HFF-Myc (cell line): ENCODE measurements around the gene DNAJC13.

Source experiments
- DNase-seq: peaks from one replicate; pipeline ENCODE4 v3.0.0-alpha.2; 2011; ENCODE audit warnings: low read depth; ENCODE audit errors: extremely low read depth
- H3K4me3 ChIP-seq: replicated peaks from 2 replicates; pipeline ENCODE4 v1.5.1; 2011; ENCODE audit warnings: low read depth, mild to moderate bottlenecking, control low read depth, low read length
- CTCF ChIP-seq: IDR thresholded peaks from 2 replicates; pipeline ENCODE4 v1.5.1; 2012; ENCODE audit warnings: mild to moderate bottlenecking, low read depth, low read length, control low read depth; ENCODE audit errors: missing control alignments

The DNAJC13 gene

GRCh38 chr3:132444383-132444782 is 27.1 kb downstream of the DNAJC13 start:
- DNase-seq = no peak
- H3K4me3 ChIP-seq = no peak overlapping the region
- no peak for TF ChIP-seq CTCF

- no peak overlapping the region for H3K4me3 ChIP-seq
- peak; percentile 63 for DNase-seq
- no peak for TF ChIP-seq CTCF
These were observed 28.5 kb downstream of the DNAJC13 start for GRCh38 chr3:132445817-132446216.

- no peak overlapping the region for H3K4me3 ChIP-seq
- TF ChIP-seq CTCF = no peak
- DNase-seq = no peak
These were observed 31.1 kb downstream of the DNAJC13 start for GRCh38 chr3:132448216-132448961.

- no peak overlapping the region for H3K4me3 ChIP-seq
- no peak for DNase-seq
- TF ChIP-seq CTCF = no peak
These were observed 38.8 kb downstream of the DNAJC13 start for GRCh38 chr3:132456136-132456535.

- DNase-seq = no peak
- H3K4me3 ChIP-seq = no peak overlapping the region
- no peak for TF ChIP-seq CTCF
These were observed 39.3 kb downstream of the DNAJC13 start for GRCh38 chr3:132456571-132456970.

- TF ChIP-seq CTCF = no peak
- no peak for DNase-seq
- H3K4me3 ChIP-seq = no peak overlapping the region
These were observed 40.0 kb downstream of the DNAJC13 start for GRCh38 chr3:132457286-132457685.

- TF ChIP-seq CTCF = no peak
- no peak for DNase-seq
- H3K4me3 ChIP-seq = no peak overlapping the region
These were observed 42.2 kb downstream of the DNAJC13 start for GRCh38 chr3:132459551-132459950.
